T-helper 1 cell treated with Interleukin-12 subunit alpha and Interleukin-12 subunit beta and Interleukin-4 antibody, amounts not matched to agents 30 ng/mL and 1 ng/mL, for 36 hours (primary cell): ENCODE measurements around the gene RBM42. TPM values are rescaled to one million over a fixed set of nuclear protein-coding genes. Genes with fewer than 3 reads are reported as not detected.
"Not testable (repeated sequence)": the region's sequence is repeated elsewhere in the genome, so short reads cannot be mapped to it uniquely, and the experiment has no call there.

Experiments used
- intact Hi-C: fragments of 100-400 bp; cut with micrococcal nuclease; formaldehyde crosslinking; loops from one replicate; pipeline ENCODE4 v1.15.1; 2024
- total RNA-seq: library from RNA; stranded (reverse); gene quantifications from 2 replicates; pipeline ENCODE4 v1.2.3, GENCODE V29; 2022

Gene RBM42, protein sequence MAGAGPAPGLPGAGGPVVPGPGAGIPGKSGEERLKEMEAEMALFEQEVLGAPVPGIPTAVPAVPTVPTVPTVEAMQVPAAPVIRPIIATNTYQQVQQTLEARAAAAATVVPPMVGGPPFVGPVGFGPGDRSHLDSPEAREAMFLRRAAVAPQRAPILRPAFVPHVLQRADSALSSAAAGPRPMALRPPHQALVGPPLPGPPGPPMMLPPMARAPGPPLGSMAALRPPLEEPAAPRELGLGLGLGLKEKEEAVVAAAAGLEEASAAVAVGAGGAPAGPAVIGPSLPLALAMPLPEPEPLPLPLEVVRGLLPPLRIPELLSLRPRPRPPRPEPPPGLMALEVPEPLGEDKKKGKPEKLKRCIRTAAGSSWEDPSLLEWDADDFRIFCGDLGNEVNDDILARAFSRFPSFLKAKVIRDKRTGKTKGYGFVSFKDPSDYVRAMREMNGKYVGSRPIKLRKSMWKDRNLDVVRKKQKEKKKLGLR
- total RNA-seq, result 112 and 114 TPM in 2 replicates

DNA sequence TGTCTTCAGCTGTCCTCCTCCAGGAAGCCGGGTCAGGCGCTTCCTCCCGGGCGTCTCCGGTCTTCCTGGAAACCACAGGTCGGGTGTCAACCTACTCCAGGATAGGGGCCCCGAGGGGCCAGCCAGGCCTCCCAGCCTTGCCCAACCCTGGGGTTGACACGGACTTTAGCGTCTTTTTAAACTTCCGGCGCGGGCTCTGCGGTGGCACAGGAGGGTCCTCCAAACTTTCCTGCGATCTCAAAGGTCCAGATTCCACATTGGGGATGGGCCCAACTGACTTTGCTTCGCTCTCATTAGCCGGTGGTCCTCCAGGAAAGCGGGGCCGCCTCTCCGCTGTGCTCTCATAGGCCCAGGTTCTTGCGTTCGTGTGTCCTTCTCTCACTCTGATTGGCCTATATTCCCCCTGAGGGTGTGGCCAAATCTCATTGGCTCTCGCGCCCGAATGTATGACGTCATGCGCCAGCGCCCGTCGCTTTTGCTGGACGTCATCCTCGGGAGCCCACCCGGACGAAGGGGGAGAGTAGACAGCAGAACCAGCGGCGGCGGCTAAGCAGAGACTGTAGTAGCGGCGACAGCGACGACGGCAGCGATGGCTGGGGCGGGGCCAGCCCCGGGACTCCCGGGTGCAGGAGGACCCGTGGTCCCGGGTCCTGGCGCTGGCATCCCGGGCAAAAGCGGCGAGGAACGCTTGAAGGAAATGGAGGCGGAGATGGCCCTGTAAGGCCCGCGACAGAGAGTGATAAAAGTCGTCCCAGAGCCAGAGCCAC is at the start of gene RBM42:
Gene RBM42 (plus strand): TSS at position 472 of the 767 bp plus-strand sequence. CDS start 118 bp downstream, at position 590.
- intact Hi-C loops, result loop anchor here (1.0 to 5.0 kb wide), 11 partner anchors 16 to 426 kb away; partner anchors contain the start of genes ALKBH6, COX6B1, HAUS5 and KMT2B

DNA sequence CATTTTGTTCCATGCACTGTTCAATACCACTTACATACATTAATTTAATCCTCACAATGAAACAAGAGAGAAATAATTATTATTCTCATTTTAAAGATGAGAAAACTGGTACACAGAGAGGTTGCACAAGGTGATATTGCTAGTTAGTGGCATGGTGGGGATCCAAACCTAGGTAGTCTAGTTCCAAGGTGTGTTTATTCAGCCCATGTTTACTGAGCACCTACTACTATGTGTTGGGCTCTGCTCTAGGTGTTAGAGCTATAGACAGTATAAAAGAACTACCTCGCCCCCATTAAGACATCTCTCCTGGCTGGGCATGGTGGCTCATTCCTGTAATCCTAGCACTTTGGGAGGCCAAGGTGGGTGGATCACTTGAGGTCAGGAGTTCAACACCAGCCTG is 46.1 kb upstream of the RBM42 start:
- intact Hi-C loops, result no loop called here

GRCh38 chr19:35585848-35586247 is 43.0 kb upstream of the RBM42 start, which contains the start of gene PMIS2:
PMIS2 (plus strand) TSS chr19:35586173; CDS start chr19:35586260, 87 bp downstream.
- intact Hi-C loops, result no loop called here

DNA sequence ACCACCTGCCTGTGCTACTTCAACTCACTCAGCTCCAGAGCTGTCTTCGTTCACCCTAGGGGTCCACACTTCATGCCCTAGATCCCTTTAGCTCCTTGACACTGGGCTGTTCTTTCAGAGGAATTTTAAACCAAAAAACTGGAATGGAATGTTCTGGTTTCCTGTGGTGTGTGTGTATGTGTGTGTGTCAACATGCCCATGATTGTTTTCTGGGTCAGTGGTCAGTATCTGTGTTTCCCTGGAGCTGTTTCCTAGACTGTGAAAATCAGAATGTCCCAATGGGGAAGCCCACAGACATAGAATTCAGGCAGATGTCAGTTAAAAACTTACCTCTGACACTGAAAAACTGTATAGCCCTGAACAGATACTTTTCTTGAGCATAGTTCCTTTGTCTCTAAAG is 41.5 kb upstream of the RBM42 start:
- intact Hi-C loops, result no loop called here

GRCh38 chr19:35590875-35591274 is 38.0 kb upstream of the RBM42 start:
- intact Hi-C loops, result no loop called here

GRCh38 chr19:35592226-35592625 is 36.6 kb upstream of the RBM42 start:
- intact Hi-C loops, result loop anchor here (1.0 kb wide), 4 partner anchors 36 to 239 kb away; no protein-coding TSS in a partner anchor

GRCh38 chr19:35595026-35595425 is 33.8 kb upstream of the RBM42 start:
- intact Hi-C loops, result not testable (repeated sequence)

- intact Hi-C loops, result no loop called here
These were observed 32.9 kb upstream of the RBM42 start for GRCh38 chr19:35595928-35596327.

DNA sequence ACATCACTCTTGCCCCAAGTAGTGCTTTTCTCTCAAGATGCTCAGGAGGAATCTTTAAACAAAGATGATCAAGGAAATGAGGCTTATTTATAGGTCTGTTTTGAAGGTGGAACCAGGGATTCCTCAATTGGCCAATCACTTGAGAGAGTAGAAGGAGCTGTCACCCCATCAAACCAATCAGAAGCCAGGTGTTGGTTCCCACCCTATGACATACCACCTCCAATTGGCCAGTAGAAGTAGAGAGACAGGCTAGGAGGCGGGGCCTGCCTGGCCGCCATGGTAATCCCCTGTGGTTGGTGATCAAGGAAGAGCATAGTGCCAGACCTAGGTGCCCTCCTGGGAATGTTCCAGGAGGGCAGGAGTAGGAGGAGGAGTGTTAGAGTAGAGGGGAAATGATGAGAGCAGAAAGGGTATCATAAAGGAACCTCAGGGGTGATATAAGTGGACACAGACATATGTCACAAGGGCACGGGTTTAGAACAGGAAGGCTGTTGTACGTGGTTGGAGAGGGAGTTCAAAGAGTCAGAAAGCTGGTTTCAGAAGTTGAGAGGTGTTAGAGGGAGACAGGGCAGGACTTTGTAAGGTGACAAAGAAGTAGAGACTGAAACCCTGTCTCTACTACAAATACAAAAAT is 32.4 kb upstream of the RBM42 start:
- intact Hi-C loops, result no loop called here

DNA sequence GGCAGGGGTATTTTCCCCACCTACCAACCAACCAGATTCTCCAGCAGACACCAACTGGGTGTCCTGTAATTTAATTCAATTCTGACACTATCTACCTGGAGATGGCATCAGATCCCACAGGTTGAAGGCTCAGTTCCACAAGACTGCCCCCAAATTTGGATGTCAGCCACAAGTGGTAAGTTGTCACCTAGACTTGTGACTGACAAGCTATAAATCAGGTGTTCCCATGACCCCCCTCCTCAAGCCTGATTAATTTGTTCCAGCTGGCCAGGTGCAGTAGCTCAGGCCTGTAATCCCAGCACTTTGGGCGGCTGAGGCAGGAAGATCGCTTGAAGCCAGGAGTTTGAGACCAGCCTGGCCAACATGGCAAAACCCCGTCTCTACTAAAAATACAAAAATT is 26.9 kb upstream of the RBM42 start:
- intact Hi-C loops, result no loop called here

GRCh38 chr19:35604436-35604835 is 24.4 kb upstream of the RBM42 start:
- intact Hi-C loops, result not testable (repeated sequence)

- intact Hi-C loops, result not testable (repeated sequence)
These were observed 21.7 kb upstream of the RBM42 start for GRCh38 chr19:35607170-35607569.

- intact Hi-C loops, result no loop called here
These were observed 21.2 kb upstream of the RBM42 start for GRCh38 chr19:35607661-35608060.

DNA sequence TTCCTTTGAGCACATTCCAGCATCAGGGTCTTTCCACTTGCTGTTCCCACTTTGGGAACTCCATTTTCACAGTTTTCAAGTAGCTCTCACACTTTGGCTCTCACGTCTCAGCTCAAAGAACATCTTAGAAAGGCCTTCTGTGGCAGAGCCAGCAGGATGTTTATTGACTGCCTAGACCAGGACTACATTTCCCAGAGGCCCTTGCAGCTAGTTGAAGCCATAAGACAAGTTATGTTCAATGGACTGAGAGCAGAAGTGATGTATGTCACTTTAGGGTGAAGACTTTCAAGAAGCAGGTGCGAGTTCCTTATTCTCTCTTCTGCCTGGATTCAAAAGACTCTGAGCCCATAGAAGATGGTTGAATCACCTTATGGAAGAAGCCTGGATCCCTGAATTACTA is 20.6 kb upstream of the RBM42 start:
- intact Hi-C loops, result no loop called here

GRCh38 chr19:35609851-35610353 is 18.9 kb upstream of the RBM42 start:
- intact Hi-C loops, result no loop called here

- intact Hi-C loops, result loop anchor here (1.0 kb wide), 10 partner anchors 16 to 146 kb away; partner anchors contain the start of genes COX6B1, LIN37, PROSER3 and TMEM147
These were observed 16.6 kb upstream of the RBM42 start for GRCh38 chr19:35612224-35612558.

GRCh38 chr19:35612559-35613321 is 16.1 kb upstream of the RBM42 start, which contains the start of gene HAUS5:
HAUS5 (plus strand) TSS chr19:35612735; CDS start chr19:35612795, 60 bp downstream.
- intact Hi-C loops, result loop anchor here (1.0 kb wide), 10 partner anchors 16 to 146 kb away; partner anchors contain the start of genes COX6B1, LIN37, PROSER3 and TMEM147

DNA sequence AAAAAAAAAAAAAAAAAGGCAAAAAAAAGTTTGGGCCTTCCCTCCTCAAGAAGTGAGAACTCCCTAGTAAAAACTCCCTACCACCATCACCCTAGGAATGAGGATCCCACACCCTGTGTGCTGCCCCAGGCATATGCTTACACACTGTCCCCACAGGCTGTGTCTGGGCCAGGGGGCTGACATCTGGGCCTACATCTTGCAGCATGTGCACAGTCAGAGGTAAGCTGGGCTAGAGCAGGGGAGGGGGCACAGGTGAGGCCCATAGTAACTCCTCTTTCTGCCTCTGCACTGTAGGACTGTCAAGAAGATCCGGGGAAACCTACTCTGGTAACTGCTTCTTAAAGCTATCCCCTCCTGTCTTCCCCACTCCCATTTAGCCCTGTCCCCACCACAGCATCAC is 15.3 kb upstream of the RBM42 start:
- intact Hi-C loops, result no loop called here

- intact Hi-C loops, result no loop called here
These were observed 13.8 kb upstream of the RBM42 start for GRCh38 chr19:35615036-35615435.

DNA sequence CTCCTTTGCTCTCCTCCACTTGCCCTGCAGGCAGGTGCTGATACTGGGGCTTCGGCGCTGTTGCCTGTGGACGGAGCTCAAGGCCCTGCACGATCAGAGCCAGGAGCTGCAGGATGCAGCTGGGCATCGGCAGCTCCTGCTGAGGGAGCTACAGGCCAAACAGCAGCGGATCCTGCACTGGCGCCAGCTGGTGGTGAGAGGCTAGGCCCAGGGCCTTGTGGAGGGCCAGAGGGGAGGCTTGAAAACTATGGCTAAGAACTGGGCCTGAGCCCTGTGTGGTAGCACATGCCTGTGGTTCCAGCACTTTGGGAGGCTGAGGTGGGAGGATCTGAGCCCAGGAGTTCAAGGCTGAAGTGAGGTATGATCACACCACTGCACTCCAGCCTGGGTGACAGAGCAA is 10.0 kb upstream of the RBM42 start:
- intact Hi-C loops, result no loop called here
